GM12865 (cell line): ENCODE measurements around the gene GABRG2.
"Not testable (repeated sequence)": the region's sequence is repeated elsewhere in the genome, so short reads cannot be mapped to it uniquely, and the experiment has no call there.

Source experiments
- DNase-seq: peaks from one replicate; pipeline ENCODE4 v3.0.0; 2010; ENCODE audit warnings: low read depth
- H3K4me3 ChIP-seq: 2 replicates; pipeline ENCODE4 v1.5.1; 2011; ENCODE audit warnings: mild to moderate bottlenecking, low read depth, low read length, control low read depth
- TF ChIP-seq, protein P1 (sequence below): IDR thresholded peaks from 2 replicates; pipeline ENCODE4 v1.5.1; 2011; ENCODE audit warnings: low read length, control low read depth, low read depth, inconsistent platforms; ENCODE audit not compliant: insufficient read depth; ENCODE audit errors: missing control alignments

Gene GABRG2

DNA sequence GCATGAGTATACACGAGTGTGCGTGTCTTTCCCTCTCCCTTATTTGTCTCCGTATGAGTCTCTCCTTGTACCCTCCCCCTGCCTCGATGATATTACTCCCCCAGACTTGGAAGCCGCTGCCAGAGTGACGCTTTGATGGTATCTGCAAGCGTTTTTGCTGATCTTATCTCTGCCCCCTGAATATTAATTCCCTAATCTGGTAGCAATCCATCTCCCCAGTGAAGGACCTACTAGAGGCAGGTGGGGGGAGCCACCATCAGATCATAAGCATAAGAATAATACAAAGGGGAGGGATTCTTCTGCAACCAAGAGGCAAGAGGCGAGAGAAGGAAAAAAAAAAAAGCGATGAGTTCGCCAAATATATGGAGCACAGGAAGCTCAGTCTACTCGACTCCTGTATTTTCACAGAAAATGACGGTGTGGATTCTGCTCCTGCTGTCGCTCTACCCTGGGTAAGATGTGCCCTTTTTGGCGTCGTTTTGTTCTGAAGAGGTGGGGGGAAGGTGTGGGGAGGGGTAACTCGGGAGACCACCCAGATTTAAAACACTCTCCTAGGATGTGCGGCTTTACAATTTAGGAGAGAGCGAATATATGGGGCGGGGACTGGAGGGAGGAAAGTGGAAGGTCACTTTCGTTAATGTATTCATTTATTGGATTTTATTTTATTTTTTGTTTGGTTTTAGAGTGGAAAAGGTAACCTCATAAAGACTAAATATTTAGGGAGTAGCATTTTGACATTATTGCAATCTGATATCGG lies at the start of gene GABRG2:
Gene GABRG2, plus strand, starts transcription at position 119 of the 757 bp plus-strand sequence. Its CDS starts 227 bp downstream, at position 346.
- no peak for DNase-seq
- TF ChIP-seq, protein P1, sequence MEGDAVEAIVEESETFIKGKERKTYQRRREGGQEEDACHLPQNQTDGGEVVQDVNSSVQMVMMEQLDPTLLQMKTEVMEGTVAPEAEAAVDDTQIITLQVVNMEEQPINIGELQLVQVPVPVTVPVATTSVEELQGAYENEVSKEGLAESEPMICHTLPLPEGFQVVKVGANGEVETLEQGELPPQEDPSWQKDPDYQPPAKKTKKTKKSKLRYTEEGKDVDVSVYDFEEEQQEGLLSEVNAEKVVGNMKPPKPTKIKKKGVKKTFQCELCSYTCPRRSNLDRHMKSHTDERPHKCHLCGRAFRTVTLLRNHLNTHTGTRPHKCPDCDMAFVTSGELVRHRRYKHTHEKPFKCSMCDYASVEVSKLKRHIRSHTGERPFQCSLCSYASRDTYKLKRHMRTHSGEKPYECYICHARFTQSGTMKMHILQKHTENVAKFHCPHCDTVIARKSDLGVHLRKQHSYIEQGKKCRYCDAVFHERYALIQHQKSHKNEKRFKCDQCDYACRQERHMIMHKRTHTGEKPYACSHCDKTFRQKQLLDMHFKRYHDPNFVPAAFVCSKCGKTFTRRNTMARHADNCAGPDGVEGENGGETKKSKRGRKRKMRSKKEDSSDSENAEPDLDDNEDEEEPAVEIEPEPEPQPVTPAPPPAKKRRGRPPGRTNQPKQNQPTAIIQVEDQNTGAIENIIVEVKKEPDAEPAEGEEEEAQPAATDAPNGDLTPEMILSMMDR, result no peak
- no peak within 1 kb of the TSS for H3K4me3 ChIP-seq

DNA sequence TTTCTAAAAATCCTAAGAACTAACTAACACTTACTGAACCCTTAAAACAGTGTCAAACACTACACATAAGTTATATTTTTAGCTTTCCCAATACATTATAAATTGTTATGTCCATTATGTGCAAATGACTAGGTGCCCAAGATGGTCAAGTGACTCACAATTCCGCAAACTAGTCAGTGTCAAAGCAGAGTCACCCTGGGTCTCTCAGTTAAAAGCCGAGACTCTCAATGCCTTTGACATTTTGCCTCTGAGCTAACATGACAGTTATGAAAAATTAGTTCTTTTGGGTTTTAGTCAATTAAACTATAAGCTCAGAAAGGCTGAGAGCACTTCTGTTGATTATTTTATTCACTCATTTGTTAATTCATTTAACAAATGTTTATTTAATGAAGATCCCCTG lies 42.3 kb upstream of the GABRG2 start:
- no peak overlapping the region for H3K4me3 ChIP-seq
- DNase-seq, result no peak
- TF ChIP-seq, protein P1, result no peak

DNA sequence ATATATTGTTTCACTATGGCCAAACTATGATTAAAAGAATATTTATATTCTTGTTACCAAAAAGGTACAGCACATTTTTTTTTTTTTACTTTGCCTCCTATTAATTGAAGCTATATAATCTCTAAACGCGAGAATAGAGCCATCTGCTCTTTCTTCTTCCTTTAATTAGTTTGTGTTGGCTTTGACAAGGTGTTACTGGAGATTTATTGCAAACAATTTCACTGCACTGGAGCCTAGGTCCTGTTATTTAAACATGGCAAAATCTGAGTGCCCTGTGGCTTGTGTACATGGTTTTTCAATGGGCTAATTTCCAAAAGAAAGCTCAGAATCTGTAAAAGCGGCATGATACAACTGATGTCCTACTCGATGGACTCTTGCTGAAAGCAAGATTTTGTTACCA lies 40.8 kb upstream of the GABRG2 start:
- TF ChIP-seq, protein P1, result no peak
- no peak overlapping the region for H3K4me3 ChIP-seq
- DNase-seq, result no peak

DNA sequence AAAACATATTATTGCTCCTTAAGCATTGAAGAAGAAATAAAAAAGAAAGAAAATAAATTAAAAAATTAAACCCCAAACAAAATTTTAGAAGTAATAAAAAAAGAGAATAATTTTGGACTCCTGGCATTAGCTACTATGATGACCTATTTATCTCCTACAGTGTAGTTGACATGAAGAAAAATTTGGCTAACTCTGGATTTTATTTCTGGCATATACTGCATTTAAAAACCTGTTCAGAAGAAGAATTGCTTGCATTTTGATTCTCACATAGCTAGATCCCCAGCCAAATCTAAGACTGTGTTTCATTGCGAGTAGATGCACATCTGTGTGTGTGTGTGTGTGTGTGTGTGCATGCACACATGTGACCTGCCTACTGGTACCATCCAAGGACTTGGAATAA lies 30.1 kb upstream of the GABRG2 start:
- H3K4me3 ChIP-seq, result no peak overlapping the region
- DNase-seq, result no peak
- TF ChIP-seq, protein P1, result no peak

DNA sequence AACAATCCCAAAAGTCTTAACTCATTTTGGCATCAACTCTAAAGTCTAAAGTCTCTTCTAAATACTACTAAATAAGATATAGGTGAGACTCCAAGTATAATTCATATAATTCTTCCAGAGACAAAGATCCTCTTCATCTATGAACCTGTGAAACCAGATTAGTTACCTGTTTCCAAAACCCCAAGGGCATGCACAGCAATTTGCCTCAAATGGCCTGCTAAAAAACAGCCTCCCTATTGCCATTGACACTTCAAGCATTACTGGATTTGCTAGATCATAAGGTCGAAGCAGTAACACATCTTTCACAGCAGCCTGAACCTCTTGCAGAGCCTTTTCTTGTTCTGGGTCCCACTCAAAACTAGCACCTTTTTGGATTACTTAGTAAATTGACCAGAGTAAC lies 20.3 kb upstream of the GABRG2 start:
- DNase-seq, result no peak
- TF ChIP-seq, protein P1, result no peak
- no peak overlapping the region for H3K4me3 ChIP-seq

DNA sequence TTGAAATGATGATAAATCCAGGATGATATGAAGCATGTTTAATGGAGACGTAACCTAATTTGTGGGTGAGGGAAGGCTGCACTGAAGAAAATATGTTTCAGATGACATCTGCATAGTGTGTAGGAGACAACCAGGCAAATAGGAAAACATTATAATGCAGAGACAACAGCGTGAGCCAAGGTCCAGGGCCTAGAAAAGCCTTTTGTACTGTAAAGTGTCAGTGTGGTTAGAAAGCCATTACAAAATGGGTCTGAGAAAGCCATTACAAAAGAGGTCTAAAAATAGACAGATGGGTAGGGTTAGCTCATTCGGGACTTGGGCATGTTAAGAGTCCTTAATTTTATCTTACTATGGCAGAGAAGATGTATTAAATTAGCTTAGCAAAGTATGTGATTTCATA lies 14.9 kb upstream of the GABRG2 start:
- no peak overlapping the region for H3K4me3 ChIP-seq
- no peak for DNase-seq
- TF ChIP-seq, protein P1, result no peak

DNA sequence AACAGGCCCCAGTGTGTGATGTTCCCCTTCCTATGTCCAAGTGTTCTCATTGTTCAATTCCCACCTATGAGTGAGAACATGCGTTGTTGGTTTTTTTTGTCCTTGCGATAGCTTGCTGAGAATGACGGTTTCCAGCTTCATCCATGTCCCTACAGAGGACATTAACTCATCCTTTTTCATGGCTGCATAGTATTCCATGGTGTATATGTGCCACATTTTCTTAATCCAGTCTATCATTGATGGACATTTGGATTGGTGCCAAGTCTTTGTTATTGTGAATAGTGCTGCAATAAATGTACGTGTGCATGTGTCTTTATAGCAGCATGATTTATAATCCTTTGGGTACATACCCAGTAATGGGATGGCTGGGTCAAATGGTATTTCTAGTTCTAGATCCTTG lies 12.5 kb upstream of the GABRG2 start:
- H3K4me3 ChIP-seq, DNase-seq: not testable (repeated sequence)
